Globus pallidus (tissue), 1 donor: Measurements from ENCODE around the gene CEP120.

ENCODE experiments used
- DNase-seq: peaks from one replicate; pipeline ENCODE4 v3.0.0-alpha.2; 2015; ENCODE audit warnings: low spot score

The CEP120 gene

GRCh38 chr5:123299136-123299535 is 124.1 kb downstream of the CEP120 start:
- no peak for DNase-seq

- DNase-seq = no peak
These were observed 124.7 kb downstream of the CEP120 start for GRCh38 chr5:123298335-123299030.

- no peak for DNase-seq
These were observed 125.3 kb downstream of the CEP120 start for GRCh38 chr5:123297866-123298265.

- DNase-seq = no peak
These were observed 125.9 kb downstream of the CEP120 start for GRCh38 chr5:123297198-123297831.
